IMR-90 (cell line): ENCODE results near the gene FMR1. TPM values are rescaled to one million over a fixed set of nuclear protein-coding genes. Genes with fewer than 3 reads are reported as not detected.

ENCODE experiments used
- ATAC-seq: fragments of 200-7000 bp; cut with Tn5 transposase; 2 replicates; pipeline ENCODE4 v1.9.1; 2020; ENCODE audit warnings: low read depth, mild to moderate bottlenecking, moderate library complexity
- BruUV-seq: library from RNA; stranded (reverse); fragments of 400-500 nt; replicated peaks from 2 replicates; lab custom pipeline; 2021; lab: Mats Ljungman, UMichigan
- CTCF ChIA-PET: fragments of 300-600 bp; formaldehyde crosslinking; extraction: SDS; loops from one replicate; lab custom pipeline; 2021; ENCODE audit warnings: antibody characterized with exemption; lab: Yijun Ruan, JAX
- POLR2A ChIA-PET: fragments of 300-600 bp; sonication (Branson Sonifier 250); formaldehyde crosslinking; loops from one replicate; lab custom pipeline; 2022; ENCODE audit warnings: antibody characterized with exemption; ENCODE audit not compliant: unreplicated experiment; lab: Charles Lee
- DNase-seq: peaks from one replicate; pipeline ENCODE4 v3.0.0; 2013
- H2AFZ ChIP-seq: replicated peaks from 2 replicates; pipeline ENCODE3; 2013; ENCODE audit warnings: low read length, mild to moderate bottlenecking; ENCODE audit not compliant: poor library complexity
- H2AK5ac ChIP-seq: 2 replicates; pipeline ENCODE4 v1.6.1; 2013; ENCODE audit warnings: low read depth, low read length, inconsistent platforms
- H2AK9ac ChIP-seq: replicated peaks from 2 replicates; pipeline ENCODE3; 2013; ENCODE audit warnings: mild to moderate bottlenecking, low read depth, low read length, moderate library complexity; ENCODE audit not compliant: poor library complexity
- H2BK120ac ChIP-seq: 2 replicates; pipeline ENCODE4 v1.6.1; 2013; ENCODE audit warnings: low read depth, low read length, inconsistent platforms
- H2BK15ac ChIP-seq: 3 replicates; pipeline ENCODE4 v1.6.1; 2013; ENCODE audit warnings: low read depth, low read length, inconsistent platforms
- H2BK20ac ChIP-seq: 2 replicates; pipeline ENCODE4 v1.6.1; 2013; ENCODE audit warnings: low read depth, mild to moderate bottlenecking, inconsistent platforms, low read length, moderate library complexity
- H2BK5ac ChIP-seq: 2 replicates; pipeline ENCODE4 v1.6.1; 2013; ENCODE audit warnings: mild to moderate bottlenecking, low read depth, low read length, inconsistent platforms; ENCODE audit not compliant: poor library complexity, severe bottlenecking
- H3K14ac ChIP-seq: replicated peaks from 2 replicates; pipeline ENCODE4 v1.6.1; 2013; ENCODE audit warnings: low read depth, low read length, inconsistent platforms
- H3K18ac ChIP-seq: 2 replicates; pipeline ENCODE4 v1.6.1; 2013; ENCODE audit warnings: low read depth, low read length, control low read depth
- H3K23ac ChIP-seq: 2 replicates; pipeline ENCODE4 v1.6.1; 2013; ENCODE audit warnings: low read depth, low read length, inconsistent platforms
- H3K27ac ChIP-seq: 2 replicates; pipeline ENCODE4 v1.5.1; 2013; ENCODE audit warnings: mild to moderate bottlenecking, control low read depth, low read length; ENCODE audit not compliant: insufficient read depth
- H3K27me3 ChIP-seq: 2 replicates; pipeline ENCODE4 v1.6.1; 2013; ENCODE audit warnings: low read length; ENCODE audit not compliant: control insufficient read depth, insufficient read depth
- H3K36me3 ChIP-seq: 2 replicates; pipeline ENCODE4 v1.6.1; 2013; ENCODE audit warnings: low read length, mixed read lengths; ENCODE audit not compliant: control insufficient read depth, insufficient read depth
- H3K4ac ChIP-seq: 2 replicates; pipeline ENCODE4 v1.6.1; 2013; ENCODE audit warnings: low read depth, low read length, inconsistent platforms
- H3K4me1 ChIP-seq: 2 replicates; pipeline ENCODE4 v1.6.1; 2013; ENCODE audit warnings: low read length, mixed read lengths; ENCODE audit not compliant: control insufficient read depth, insufficient read depth
- H3K4me2 ChIP-seq: 2 replicates; pipeline ENCODE4 v1.6.1; 2013; ENCODE audit warnings: low read depth, mild to moderate bottlenecking, control low read depth, low read length, moderate library complexity
- H3K4me3 ChIP-seq: 2 replicates; pipeline ENCODE4 v1.5.1; 2013; ENCODE audit warnings: low read depth, mild to moderate bottlenecking, control low read depth, low read length, moderate library complexity; ENCODE audit not compliant: insufficient read depth
- H3K56ac ChIP-seq: 2 replicates; pipeline ENCODE4 v1.6.1; 2013; ENCODE audit warnings: low read length, inconsistent platforms; ENCODE audit not compliant: insufficient read depth; ENCODE audit errors: extremely low read depth
- H3K79me1 ChIP-seq, 2 experiments: 2 replicates each; pipeline ENCODE4 v1.6.1; 2013; ENCODE audit warnings: low read length in 2 of 2, inconsistent platforms in 1 of 2, low read depth in 1 of 2
- H3K9ac ChIP-seq: 2 replicates; pipeline ENCODE4 v1.6.1; 2013; ENCODE audit warnings: low read depth, low read length, control low read depth
- H3K9me1 ChIP-seq: 2 replicates; pipeline ENCODE4 v1.6.1; 2013; ENCODE audit warnings: low read length, inconsistent platforms; ENCODE audit not compliant: insufficient read depth
- H3K9me3 ChIP-seq: 2 replicates; pipeline ENCODE4 v1.6.1; 2013; ENCODE audit warnings: low read length; ENCODE audit not compliant: control insufficient read depth, insufficient read depth
- H4K20me1 ChIP-seq: 2 replicates; pipeline ENCODE4 v1.6.1; 2013; ENCODE audit warnings: low read length, inconsistent platforms; ENCODE audit not compliant: insufficient read depth
- H4K5ac ChIP-seq: 2 replicates; pipeline ENCODE4 v1.6.1; 2013; ENCODE audit warnings: mild to moderate bottlenecking, low read depth, low read length, control low read depth
- H4K8ac ChIP-seq, 2 experiments: 2 replicates each; pipeline ENCODE4 v1.6.1; 2013; ENCODE audit warnings: low read depth in 2 of 2, low read length in 2 of 2, control low read depth in 1 of 2, inconsistent platforms in 1 of 2
- H4K91ac ChIP-seq: 2 replicates; pipeline ENCODE4 v1.6.1; 2013; ENCODE audit warnings: low read depth, low read length, inconsistent platforms; ENCODE audit not compliant: insufficient read depth
- CEBPB ChIP-seq: IDR thresholded peaks from 2 replicates; pipeline ENCODE4 v1.6.1; 2012; ENCODE audit warnings: low read depth, low read length, improper control_type of control experiment
- FOS ChIP-seq: fragments of 150-350 bp; IDR thresholded peaks from 2 replicates; pipeline ENCODE4 v1.6.1; 2016; ENCODE audit warnings: low read depth, low read length
- MAZ ChIP-seq: IDR thresholded peaks from 2 replicates; pipeline ENCODE4 v1.6.1; 2012; ENCODE audit warnings: low read depth, mild to moderate bottlenecking, low read length, improper control_type of control experiment, moderate library complexity, borderline replicate concordance
- MXI1 ChIP-seq: IDR thresholded peaks from 2 replicates; pipeline ENCODE4 v1.6.1; 2012; ENCODE audit warnings: low read depth, mild to moderate bottlenecking, low read length, moderate library complexity, borderline replicate concordance
- NFE2L2 ChIP-seq: fragments of 150-350 bp; IDR thresholded peaks from 2 replicates; pipeline ENCODE4 v1.6.1; 2016; ENCODE audit warnings: low read depth, mild to moderate bottlenecking, low read length
- POLR2A ChIP-seq: IDR thresholded peaks from 2 replicates; pipeline ENCODE4 v1.6.1; 2012; ENCODE audit warnings: mild to moderate bottlenecking, low read depth, low read length
- RCOR1 ChIP-seq: IDR thresholded peaks from 2 replicates; pipeline ENCODE4 v1.6.1; 2012; ENCODE audit warnings: mild to moderate bottlenecking, low read length, improper control_type of control experiment; ENCODE audit not compliant: insufficient replicate concordance
- RFX5 ChIP-seq: IDR thresholded peaks from 2 replicates; pipeline ENCODE4 v1.8.0; 2012; ENCODE audit warnings: low read depth, mild to moderate bottlenecking, low read length, moderate library complexity
- USF2 ChIP-seq: fragments of 150-350 bp; IDR thresholded peaks from 2 replicates; pipeline ENCODE4 v1.6.1; 2017; ENCODE audit warnings: mild to moderate bottlenecking, antibody characterized with exemption, low read length, low read depth
- whole genome bisulfite sequencing, 2 experiments: methylation state at CpG; one replicate each; pipeline versions ENCODE4 v1.1.5 to v1.1.7; 2013; ENCODE audit warnings: missing lambda C conversion rate in 2 of 2; ENCODE audit not compliant: insufficient read length in 1 of 2; ENCODE audit errors: extremely low coverage in 2 of 2; 5-methylcytosine and 5-hydroxymethylcytosine counted together
- dilution Hi-C: fragments of 300-500 bp; cut with HindIII; formaldehyde crosslinking; loops from one replicate; pipeline ENCODE4 v1.14.3; 2018; ENCODE audit warnings: low sequenced_read_pairs; ENCODE audit not compliant: unreplicated experiment
- in situ Hi-C: fragments of 300-500 bp; cut with MboI; formaldehyde crosslinking; loops from 3 replicates; pipeline ENCODE4 v1.14.3; 2019; ENCODE audit warnings: low sequenced_read_pairs, inconsistent platforms, mixed read lengths
- intact Hi-C: fragments of 100-400 bp; cut with micrococcal nuclease; formaldehyde crosslinking; loops from 2 replicates; pipeline ENCODE4 v1.10.0; 2022
- polyA plus RNA-seq, 3 experiments: library from polyadenylated mRNA; depleted of rRNA; stranded (reverse); fragments of >200 nt; gene quantifications; 2 replicates each; pipeline ENCODE4 v1.2.3, GENCODE V29; 2012; ENCODE audit warnings: low replicate concordance in 1 of 3
- total RNA-seq: library from RNA; depleted of rRNA; stranded (reverse); fragments of >200 nt; gene quantifications from 2 replicates; pipeline ENCODE4 v1.2.3, GENCODE V29; 2012
- TF ChIP-seq, protein P1 (sequence below): fragments of 150-350 bp; IDR thresholded peaks from 2 replicates; pipeline ENCODE4 v1.6.1; 2016; ENCODE audit warnings: low read depth, mild to moderate bottlenecking, low read length, moderate library complexity, borderline replicate concordance

The FMR1 gene
- total and polyA plus RNA-seq, 2 of the 4 experiments (the other 2 are of a cell fraction), result 12.2 to 17.6 TPM

DNA sequence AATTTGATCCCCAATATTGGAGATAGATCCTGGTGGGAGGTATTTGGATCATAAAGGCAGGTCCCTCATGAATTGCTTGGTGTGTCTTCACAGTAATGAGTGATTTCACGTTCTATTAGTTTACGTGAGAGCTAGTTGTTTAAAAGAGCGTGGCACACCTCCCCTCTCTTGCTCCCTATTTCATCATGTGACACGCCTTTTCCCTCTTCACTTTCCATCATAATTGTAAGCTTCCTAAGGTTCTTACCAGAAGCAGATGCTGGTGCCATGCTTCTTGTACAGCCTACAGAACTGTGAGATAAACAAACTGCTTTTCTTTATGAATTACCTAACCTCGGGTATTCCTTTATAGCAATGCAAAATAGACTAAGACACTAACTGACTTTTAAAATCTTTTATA is 34.0 kb upstream of the FMR1 start:
- no peak overlapping the region for H3K18ac ChIP-seq
- H4K91ac ChIP-seq, result no peak overlapping the region
- no peak overlapping the region for H2BK120ac ChIP-seq
- no peak overlapping the region for H3K4me3 ChIP-seq
- no peak overlapping the region for H2AK5ac ChIP-seq
- no peak overlapping the region for H3K23ac ChIP-seq
- H4K5ac ChIP-seq, result no peak overlapping the region
- no peak for DNase-seq
- intact Hi-C loops, result no loop called here
- ChIA-PET CTCF (no interaction called here), POLR2A (no interaction called here)
- no peaks in the 10 kb centered on the region for H3K27me3 ChIP-seq
- H3K4me1 ChIP-seq, result no peaks in the 10 kb centered on the region
- in situ Hi-C loops, result no loop called here
- no peak overlapping the region for H2BK15ac ChIP-seq
- H2AFZ ChIP-seq, result no peak overlapping the region
- H3K9me3 ChIP-seq, result no peaks in the 10 kb centered on the region
- H3K36me3 ChIP-seq, result no peaks in the 10 kb centered on the region
- no peak overlapping the region for H3K56ac ChIP-seq
- no peak overlapping the region for H3K14ac ChIP-seq
- no CpG with 5 or more reads among the region's 5 CpGs for WGBS, 2 experiments
- H2AK9ac ChIP-seq, result no peak overlapping the region
- no peak overlapping the region for H2BK5ac ChIP-seq
- no peak overlapping the region for H3K4ac ChIP-seq
- no peak overlapping the region for H4K8ac ChIP-seq
- TF ChIP-seq CEBPB (no peak), MXI1 (no peak), POLR2A (no peak), RFX5 (no peak), FOS (no peak), NFE2L2 (no peak), USF2 (no peak), RCOR1 (no peak), MAZ (no peak)
- TF ChIP-seq, protein P1, sequence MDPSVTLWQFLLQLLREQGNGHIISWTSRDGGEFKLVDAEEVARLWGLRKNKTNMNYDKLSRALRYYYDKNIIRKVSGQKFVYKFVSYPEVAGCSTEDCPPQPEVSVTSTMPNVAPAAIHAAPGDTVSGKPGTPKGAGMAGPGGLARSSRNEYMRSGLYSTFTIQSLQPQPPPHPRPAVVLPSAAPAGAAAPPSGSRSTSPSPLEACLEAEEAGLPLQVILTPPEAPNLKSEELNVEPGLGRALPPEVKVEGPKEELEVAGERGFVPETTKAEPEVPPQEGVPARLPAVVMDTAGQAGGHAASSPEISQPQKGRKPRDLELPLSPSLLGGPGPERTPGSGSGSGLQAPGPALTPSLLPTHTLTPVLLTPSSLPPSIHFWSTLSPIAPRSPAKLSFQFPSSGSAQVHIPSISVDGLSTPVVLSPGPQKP, result no peak
- H4K20me1 ChIP-seq, result no peaks in the 10 kb centered on the region
- H3K9me1 ChIP-seq, result no peaks in the 10 kb centered on the region
- H3K27ac ChIP-seq, result no peak overlapping the region
- H2BK20ac ChIP-seq, result no peak overlapping the region
- H3K9ac ChIP-seq, result no peak overlapping the region
- ATAC-seq, result no peak
- BruUV-seq, result no TSS peak
- no peaks in the 10 kb centered on the region for H3K79me1 ChIP-seq
- H3K4me2 ChIP-seq, result no peak overlapping the region
- dilution Hi-C loops, result no loop called here
